HepG2 (cell line): ENCODE results near the gene CCDC85C. TPM values are rescaled to one million over a fixed set of nuclear protein-coding genes. Genes with fewer than 3 reads are reported as not detected.
A peak's percentile ranks its signal among the peaks of the same experiment; 100 is the strongest.

Experiments
- ATAC-seq: fragments of 200-7000 bp; cut with Tn5 transposase; 3 replicates; pipeline ENCODE4 v1.9.1; 2020; ENCODE audit warnings: mild to moderate bottlenecking, moderate library complexity
- BruUV-seq: library from RNA; stranded (reverse); fragments of 400-500 nt; replicated peaks from 2 replicates; lab custom pipeline; 2021; lab: Mats Ljungman, UMichigan
- CTCF ChIA-PET: fragments of 300-600 bp; formaldehyde crosslinking; extraction: SDS; loops from one replicate; lab custom pipeline; 2021; ENCODE audit warnings: low total read pairs, inconsistent platforms, low intra/inter-chr PET ratio; lab: Yijun Ruan, JAX
- POLR2A ChIA-PET: fragments of 350-600 bp; sonication (Branson Sonifier 250); formaldehyde crosslinking; loops from one replicate; lab custom pipeline; 2020; ENCODE audit warnings: antibody characterized with exemption, inconsistent platforms; lab: Yijun Ruan, JAX
- DNase-seq: peaks from one replicate; pipeline ENCODE4 v3.0.0-alpha.2; 2015; ENCODE audit warnings: low spot score
- FAIRE-seq: peaks from 3 replicates; lab custom pipeline; 2011; peaks lifted over from hg19 to GRCh38; lab: Jason Lieb, UNC
- H2AFZ ChIP-seq: one replicate; pipeline ENCODE4 v1.6.1; 2011; ENCODE audit warnings: low read length, inconsistent platforms
- H3K27ac ChIP-seq: fragments of 300-600 bp; 3 replicates; pipeline ENCODE4 v1.8.0; 2011; ENCODE audit warnings: mixed run types, mild to moderate bottlenecking, mixed read lengths, low read length, inconsistent platforms; ENCODE audit not compliant: insufficient read depth; ENCODE audit errors: extremely low read length
- H3K27me3 ChIP-seq, 2 experiments: fragments of 200-600 bp in 1 of 2; 2 replicates in 1 of 2; 3 replicates in 1 of 2; pipeline versions ENCODE4 v1.6.0 to v1.8.0; 2011; ENCODE audit warnings: low read length in 2 of 2, mild to moderate bottlenecking in 2 of 2, moderate library complexity in 2 of 2, inconsistent platforms in 1 of 2; ENCODE audit not compliant: insufficient read depth in 2 of 2, control insufficient read depth in 1 of 2
- H3K36me3 ChIP-seq, 2 experiments: fragments of 200-600 bp in 1 of 2; replicated peaks in 1 of 2; 2 replicates in 1 of 2; 3 replicates in 1 of 2; pipeline versions ENCODE4 v1.5.1 to v1.8.0; 2011; ENCODE audit warnings: low read length in 2 of 2, inconsistent platforms in 1 of 2; ENCODE audit not compliant: insufficient read depth in 2 of 2, control insufficient read depth in 1 of 2
- H3K4me1 ChIP-seq: 2 replicates; pipeline ENCODE4 v1.5.1; 2012; ENCODE audit warnings: low read length, inconsistent platforms; ENCODE audit not compliant: insufficient read depth
- H3K4me2 ChIP-seq: 2 replicates; pipeline ENCODE4 v1.6.0; 2011; ENCODE audit warnings: low read depth, low read length, inconsistent platforms
- H3K4me3 ChIP-seq, 3 experiments: fragments of 200-600 bp in 1 of 3; sonication (generic), shearing (Covaris generic) in 1 of 3; replicated peaks in 1 of 3; 2 replicates each; pipeline ENCODE4 v1.5.1; 2011 to 2016; ENCODE audit warnings: low read length in 3 of 3, inconsistent platforms in 2 of 3, low read depth in 2 of 3, mild to moderate bottlenecking in 2 of 3, control low read depth in 1 of 3, mixed read lengths in 1 of 3; ENCODE audit not compliant: insufficient read depth in 1 of 3
- H3K79me2 ChIP-seq: one replicate; pipeline ENCODE4 v1.6.1; 2011; ENCODE audit warnings: low read length, inconsistent platforms; ENCODE audit not compliant: insufficient read depth
- H3K9ac ChIP-seq: 2 replicates; pipeline ENCODE4 v1.6.0; 2011; ENCODE audit warnings: mild to moderate bottlenecking, low read depth, low read length, inconsistent platforms; ENCODE audit not compliant: insufficient read depth
- H3K9me3 ChIP-seq: 2 replicates; pipeline ENCODE4 v1.5.1; 2012; ENCODE audit warnings: mild to moderate bottlenecking, low read length
- H4K20me1 ChIP-seq: 2 replicates; pipeline ENCODE4 v1.6.0; 2011; ENCODE audit warnings: inconsistent platforms, mild to moderate bottlenecking, low read length, moderate library complexity; ENCODE audit not compliant: insufficient read depth
- AHDC1 ChIP-seq: sonication (generic); formaldehyde crosslinking; IDR thresholded peaks from 2 replicates; pipeline ENCODE4 v1.5.1; 2020; ENCODE audit warnings: mild to moderate bottlenecking, missing genetic modification reagents, borderline replicate concordance
- FOSL2 ChIP-seq: sonication (generic); formaldehyde crosslinking; IDR thresholded peaks from 2 replicates; pipeline ENCODE4 v1.4.0; 2020; ENCODE audit warnings: missing genetic modification reagents
- GABPB1 ChIP-seq: IDR thresholded peaks from 2 replicates; pipeline ENCODE4 v1.6.1; 2016; ENCODE audit warnings: mild to moderate bottlenecking, missing genetic modification reagents, moderate library complexity, missing compliant biosample characterization
- HMG20A ChIP-seq: IDR thresholded peaks from 2 replicates; pipeline ENCODE4 v1.6.1; 2016; ENCODE audit warnings: borderline replicate concordance
- HNF1B ChIP-seq: sonication (generic); formaldehyde crosslinking; IDR thresholded peaks from 2 replicates; pipeline ENCODE4 v1.5.1; 2020; ENCODE audit warnings: mild to moderate bottlenecking, moderate library complexity, missing genetic modification reagents
- JUND ChIP-seq: sonication (generic); formaldehyde crosslinking; IDR thresholded peaks from 2 replicates; pipeline ENCODE4 v1.8.0; 2022; ENCODE audit warnings: mild to moderate bottlenecking, missing genetic modification reagents
- LBX2 ChIP-seq: sonication (generic); formaldehyde crosslinking; IDR thresholded peaks from 2 replicates; pipeline ENCODE4 v1.5.0; 2020; ENCODE audit warnings: missing genetic modification reagents, mild to moderate bottlenecking, borderline replicate concordance
- MNT ChIP-seq: fragments of 450-650 bp; IDR thresholded peaks from 2 replicates; pipeline ENCODE4 v1.6.1; 2016
- MTF1 ChIP-seq: sonication (generic); formaldehyde crosslinking; IDR thresholded peaks from 2 replicates; pipeline ENCODE4 v1.5.0; 2020; ENCODE audit warnings: missing genetic modification reagents
- PHF8 ChIP-seq: sonication (generic); formaldehyde crosslinking; IDR thresholded peaks from 2 replicates; pipeline ENCODE4 v1.5.0; 2020; ENCODE audit warnings: missing genetic modification reagents
- ZNF235 ChIP-seq: sonication (generic); formaldehyde crosslinking; IDR thresholded peaks from 2 replicates; pipeline ENCODE4 v1.8.1; 2023; ENCODE audit warnings: mild to moderate bottlenecking, missing genetic modification reagents, borderline replicate concordance
- ZNF382 ChIP-seq: sonication (generic); formaldehyde crosslinking; IDR thresholded peaks from 2 replicates; pipeline ENCODE4 v1.5.0; 2020; ENCODE audit warnings: missing genetic modification reagents, mild to moderate bottlenecking, borderline replicate concordance
- ZNF44 ChIP-seq: sonication (generic); formaldehyde crosslinking; IDR thresholded peaks from 2 replicates; pipeline ENCODE4 v1.5.1; 2020; ENCODE audit warnings: mild to moderate bottlenecking, missing genetic modification reagents
- WGBS: methylation state at CpG from one replicate; pipeline ENCODE4 v1.1.6; 2017; ENCODE audit warnings: low lambda C conversion rate; 5-methylcytosine and 5-hydroxymethylcytosine counted together
- in situ Hi-C: cut with HindIII; loops from 2 replicates; pipeline ENCODE4 v1.10.0; 2017; ENCODE audit warnings: low pct_unique_long_range_greater_than_20kb; ENCODE audit not compliant: extremely low pct_ligation_motif_present
- intact Hi-C: fragments of 100-400 bp; cut with micrococcal nuclease; formaldehyde crosslinking; loops from one replicate; pipeline ENCODE4 v1.10.0; 2022; ENCODE audit not compliant: unreplicated experiment
- polyA plus RNA-seq, 8 experiments: library from polyadenylated mRNA; depleted of rRNA in 3 of 8; stranded (reverse) in 7 of 8; unstranded in 1 of 8; fragments of >200 nt; fragmentation: Illumina TruSeq in 4 of 8; extraction: Trizol in 4 of 8; gene quantifications; 2 replicates each; pipeline versions ENCODE4 v1.2.1 to v1.2.3, GENCODE V29; 2011 to 2016; ENCODE audit warnings: low read depth in 4 of 8, missing spikeins in 1 of 8, mixed read lengths in 1 of 8; ENCODE audit not compliant: insufficient read depth in 1 of 8
- total RNA-seq, 5 experiments: library from RNA; depleted of rRNA; stranded (reverse); fragments of >200 nt; fragmentation: Illumina TruSeq; extraction: Trizol; gene quantifications; 2 replicates each; pipeline ENCODE4 v1.2.3, GENCODE V29; 2016; ENCODE audit warnings: low read depth in 1 of 5

CCDC85C gene
- total and polyA plus RNA-seq, 2 of the 13 experiments (the other 11 are each of a cell fraction or from before 2014, with no cell fraction given) = 18.8 to 43.8 TPM

GRCh38 chr14:99522457-99522891 lies 81.5 kb downstream of the CCDC85C start:
- POLR2A ChIA-PET = interaction anchor here (1.3 kb wide), 1 partner anchor 33 kb away, joined by 3 read pairs; no protein-coding TSS in a partner anchor
- Histone ChIP-seq H3K79me2 (peaks cover 6% of the 10 kb centered on the region), H3K4me3 (no peak overlapping the region), H3K4me1 (peaks cover 21% of the 10 kb centered on the region), H3K9me3 (no peaks in the 10 kb centered on the region), H2AFZ (no peak overlapping the region), H3K27me3 (no peaks in the 10 kb centered on the region), H4K20me1 (peaks cover 20% of the 10 kb centered on the region; the same call in 1 of the 2 replicates), H3K4me2 (no peak overlapping the region), H3K27ac (no peak overlapping the region), H3K36me3 (peaks cover 6 to 21% of the 10 kb centered on the region in 2 experiments; a peak in 4 of 5 replicates), H3K9ac (no peak overlapping the region)
- intact Hi-C loops (no loop called here), in situ Hi-C loops (loop anchor here (5.0 to 10.0 kb wide), 2 partner anchors 110 to 362 kb away; no protein-coding TSS in a partner anchor)
- WGBS = 82% methylated on average over 5 of the region's 12 CpGs
- DNase-seq (no peak), ATAC-seq (peak; percentile 7; the same call in 1 of the 3 replicates), FAIRE-seq (no peak)
- CTCF ChIA-PET = no interaction called here
- BruUV-seq = no TSS peak
- TF ChIP-seq MNT = no peak
- no peak for TF ChIP-seq PHF8 (CRISPR knock-in tag)
- TF ChIP-seq AHDC1 (CRISPR knock-in tag) = no peak
- 0 out of 2 replicates have a peak, but pooled peaks have one; percentile 19 for TF ChIP-seq GABPB1 (CRISPR knock-in tag)
- TF ChIP-seq FOSL2 (CRISPR knock-in tag) = peak; percentile 47; the same call in 1 of the 2 replicates
- TF ChIP-seq LBX2 (CRISPR knock-in tag) = no peak
- no peak for TF ChIP-seq ZNF382 (CRISPR knock-in tag)
- no peak for TF ChIP-seq MTF1 (CRISPR knock-in tag)
- no peak for TF ChIP-seq ZNF235 (CRISPR knock-in tag)
- TF ChIP-seq JUND (CRISPR knock-in tag) = no peak
- no peak for TF ChIP-seq HNF1B (CRISPR knock-in tag)
- no peak for TF ChIP-seq ZNF44 (CRISPR knock-in tag)
- no peak for TF ChIP-seq HMG20A
